OCI-LY7 (cell line): ENCODE data around the gene RACGAP1. TPM values are rescaled to one million over a fixed set of nuclear protein-coding genes. Genes with fewer than 3 reads are reported as not detected.

Source experiments
- BruUV-seq: library from RNA; stranded (reverse); fragments of 400-500 nt; replicated peaks from 2 replicates; lab custom pipeline; 2021; lab: Mats Ljungman, UMichigan
- CTCF ChIA-PET: fragments of 300-600 bp; sonication (Branson Sonifier 250); formaldehyde crosslinking; loops from one replicate; lab custom pipeline; 2022; ENCODE audit warnings: antibody characterized with exemption; ENCODE audit not compliant: unreplicated experiment; lab: Charles Lee
- POLR2A ChIA-PET: fragments of 300-600 bp; sonication (Branson Sonifier 250); formaldehyde crosslinking; loops from one replicate; lab custom pipeline; 2022; ENCODE audit warnings: antibody characterized with exemption; lab: Charles Lee
- DNase-seq: peaks from one replicate; pipeline ENCODE4 v3.0.0-alpha.2; 2015; ENCODE audit warnings: low spot score
- H2AFZ ChIP-seq: fragments of 200-600 bp; sonication (generic), shearing (Covaris generic); 2 replicates; pipeline ENCODE4 v1.6.1; 2014; ENCODE audit warnings: mild to moderate bottlenecking, antibody characterized with exemption, low read length, moderate library complexity
- H3K27ac ChIP-seq: fragments of 200-600 bp; sonication (generic); 2 replicates; pipeline ENCODE4 v1.5.1; 2014; ENCODE audit warnings: mixed run types, low read depth, mild to moderate bottlenecking, moderate library complexity, low read length, inconsistent platforms; ENCODE audit not compliant: poor library complexity, severe bottlenecking
- H3K36me3 ChIP-seq: fragments of 200-600 bp; sonication (generic); 2 replicates; pipeline ENCODE4 v1.6.1; 2014; ENCODE audit warnings: mild to moderate bottlenecking, antibody characterized with exemption, low read length, moderate library complexity, mixed read lengths; ENCODE audit not compliant: insufficient read depth
- H3K4me1 ChIP-seq: fragments of 200-600 bp; sonication (generic); 2 replicates; pipeline ENCODE4 v1.5.1; 2014; ENCODE audit warnings: mild to moderate bottlenecking, low read length; ENCODE audit not compliant: insufficient read depth, poor library complexity, severe bottlenecking
- H3K4me2 ChIP-seq: fragments of 200-600 bp; sonication (generic); 2 replicates; pipeline ENCODE4 v1.6.1; 2014; ENCODE audit warnings: mild to moderate bottlenecking, low read length
- H3K4me3 ChIP-seq: fragments of 200-600 bp; sonication (generic); 2 replicates; pipeline ENCODE4 v1.5.1; 2014; ENCODE audit warnings: mild to moderate bottlenecking, low read depth, low read length; ENCODE audit not compliant: poor library complexity, severe bottlenecking
- H3K79me2 ChIP-seq: fragments of 200-600 bp; sonication (generic); 2 replicates; pipeline ENCODE4 v1.6.1; 2016; ENCODE audit warnings: low read depth, mild to moderate bottlenecking, low read length, moderate library complexity, mixed read lengths; ENCODE audit not compliant: insufficient read depth
- H3K9me2 ChIP-seq: fragments of 200-600 bp; sonication (generic); 2 replicates; pipeline ENCODE4 v1.6.1; 2016; ENCODE audit warnings: mild to moderate bottlenecking, low read length, mixed read lengths; ENCODE audit not compliant: insufficient read depth
- H3K9me3 ChIP-seq: fragments of 200-600 bp; sonication (generic); 2 replicates; pipeline ENCODE4 v1.6.1; 2014; ENCODE audit warnings: mild to moderate bottlenecking, mixed run types, low read length, mixed read lengths
- H4K20me1 ChIP-seq: fragments of 200-600 bp; sonication (generic); 2 replicates; pipeline ENCODE4 v1.6.1; 2014; ENCODE audit warnings: mild to moderate bottlenecking, antibody characterized with exemption, low read length, moderate library complexity, mixed read lengths; ENCODE audit not compliant: insufficient read depth
- EZH2phosphoT487 ChIP-seq: fragments of 200-600 bp; sonication (generic); IDR thresholded peaks from 2 replicates; pipeline ENCODE4 v1.6.1; 2018; ENCODE audit warnings: low read depth, borderline replicate concordance, mild to moderate bottlenecking, mixed run types, antibody characterized with exemption, low read length, moderate library complexity, mixed read lengths
- intact Hi-C: fragments of 100-400 bp; cut with micrococcal nuclease; formaldehyde crosslinking; loops from one replicate; pipeline ENCODE4 v1.10.0; 2022; ENCODE audit not compliant: unreplicated experiment
- total RNA-seq, 2 experiments: library from RNA; depleted of rRNA in 1 of 2; stranded (reverse); fragments of >200 nt in 1 of 2; shearing (Covaris generic) in 1 of 2; gene quantifications; 2 replicates each; pipeline ENCODE4 v1.2.3, GENCODE V29; 2014 to 2022
- TF ChIP-seq, protein P1 (sequence below): fragments of 200-600 bp; sonication (generic); conservative IDR thresholded peaks from 2 replicates; pipeline ENCODE4 v1.5.1; 2014; ENCODE audit warnings: mild to moderate bottlenecking, antibody characterized with exemption, low read length, moderate library complexity, mixed read lengths

The RACGAP1 gene
- total RNA-seq, 2 experiments from 2014 or later = 69.6 to 104 TPM

DNA sequence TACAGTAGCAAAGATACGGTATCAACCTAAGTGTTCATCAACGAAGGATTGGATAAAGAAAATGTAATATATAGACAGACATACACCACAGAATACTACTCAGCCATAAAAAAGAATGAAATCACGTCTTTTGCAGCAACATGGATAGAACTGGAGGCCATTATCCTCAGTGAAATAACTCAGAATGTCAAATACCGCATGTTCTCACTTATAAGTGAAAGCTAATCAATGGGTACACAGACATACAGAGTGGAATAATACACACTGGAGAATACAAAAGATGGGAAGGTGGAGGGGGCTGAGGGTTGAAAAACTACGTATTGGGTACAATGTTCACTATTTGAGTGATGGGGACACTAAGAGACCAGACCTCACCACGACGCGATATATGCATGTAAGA, 1.1 kb downstream of the RACGAP1 start:
- intact Hi-C loops = loop anchor here (2.0 kb wide), 1 partner anchor 17 kb away; no protein-coding TSS in a partner anchor
- H2AFZ ChIP-seq = no peak overlapping the region
- peak overlapping the region; percentile 95 for H3K4me3 ChIP-seq

GRCh38 chr12:50022903-50023302, 2.4 kb downstream of the RACGAP1 start:
- H3K27ac ChIP-seq = no peak overlapping the region
- no peaks in the 10 kb centered on the region for H3K9me2 ChIP-seq
- ChIA-PET POLR2A (interaction anchor here (0.6 kb wide), 1 partner anchor 265 kb away, joined by 3 read pairs; no protein-coding TSS in a partner anchor), CTCF (no interaction called here)
- peak overlapping the region; percentile 95 for H3K4me3 ChIP-seq
- intact Hi-C loops = no loop called here
- peaks cover 41% of the 10 kb centered on the region for H3K36me3 ChIP-seq
- H3K9me3 ChIP-seq = no peaks in the 10 kb centered on the region
- no peak for TF ChIP-seq EZH2phosphoT487
- TF ChIP-seq, protein P1, sequence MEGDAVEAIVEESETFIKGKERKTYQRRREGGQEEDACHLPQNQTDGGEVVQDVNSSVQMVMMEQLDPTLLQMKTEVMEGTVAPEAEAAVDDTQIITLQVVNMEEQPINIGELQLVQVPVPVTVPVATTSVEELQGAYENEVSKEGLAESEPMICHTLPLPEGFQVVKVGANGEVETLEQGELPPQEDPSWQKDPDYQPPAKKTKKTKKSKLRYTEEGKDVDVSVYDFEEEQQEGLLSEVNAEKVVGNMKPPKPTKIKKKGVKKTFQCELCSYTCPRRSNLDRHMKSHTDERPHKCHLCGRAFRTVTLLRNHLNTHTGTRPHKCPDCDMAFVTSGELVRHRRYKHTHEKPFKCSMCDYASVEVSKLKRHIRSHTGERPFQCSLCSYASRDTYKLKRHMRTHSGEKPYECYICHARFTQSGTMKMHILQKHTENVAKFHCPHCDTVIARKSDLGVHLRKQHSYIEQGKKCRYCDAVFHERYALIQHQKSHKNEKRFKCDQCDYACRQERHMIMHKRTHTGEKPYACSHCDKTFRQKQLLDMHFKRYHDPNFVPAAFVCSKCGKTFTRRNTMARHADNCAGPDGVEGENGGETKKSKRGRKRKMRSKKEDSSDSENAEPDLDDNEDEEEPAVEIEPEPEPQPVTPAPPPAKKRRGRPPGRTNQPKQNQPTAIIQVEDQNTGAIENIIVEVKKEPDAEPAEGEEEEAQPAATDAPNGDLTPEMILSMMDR = no peak
- no peak for DNase-seq
- H4K20me1 ChIP-seq = peaks cover 22% of the 10 kb centered on the region
- H3K4me1 ChIP-seq = peaks cover 50% of the 10 kb centered on the region
- H3K79me2 ChIP-seq = peaks cover 74% of the 10 kb centered on the region
- BruUV-seq = no TSS peak
- H3K4me2 ChIP-seq = peak overlapping the region; percentile 55
- no peak overlapping the region for H2AFZ ChIP-seq

More for the DNA sequence above, 1.1 kb downstream of the RACGAP1 start:
- peaks cover 35% of the 10 kb centered on the region for H3K36me3 ChIP-seq
- BruUV-seq = no TSS peak
- H3K9me3 ChIP-seq = no peaks in the 10 kb centered on the region
- H4K20me1 ChIP-seq = peaks cover 19% of the 10 kb centered on the region
- no peak for DNase-seq
- peaks cover 42% of the 10 kb centered on the region for H3K4me1 ChIP-seq
- CTCF ChIA-PET = no interaction called here
- no peaks in the 10 kb centered on the region for H3K9me2 ChIP-seq
- H3K27ac ChIP-seq = peak overlapping the region; percentile 76
- TF ChIP-seq, protein P1 = no peak
- TF ChIP-seq EZH2phosphoT487 = no peak
- H3K79me2 ChIP-seq = peaks cover 60% of the 10 kb centered on the region
- peak overlapping the region; percentile 55 for H3K4me2 ChIP-seq
- POLR2A ChIA-PET = interaction anchor here (0.6 to 2.6 kb wide), 6 partner anchors 10 to 1159 kb away, joined by 3 to 29 read pairs (median 3); partner anchors contain the start of gene CERS5

DNA sequence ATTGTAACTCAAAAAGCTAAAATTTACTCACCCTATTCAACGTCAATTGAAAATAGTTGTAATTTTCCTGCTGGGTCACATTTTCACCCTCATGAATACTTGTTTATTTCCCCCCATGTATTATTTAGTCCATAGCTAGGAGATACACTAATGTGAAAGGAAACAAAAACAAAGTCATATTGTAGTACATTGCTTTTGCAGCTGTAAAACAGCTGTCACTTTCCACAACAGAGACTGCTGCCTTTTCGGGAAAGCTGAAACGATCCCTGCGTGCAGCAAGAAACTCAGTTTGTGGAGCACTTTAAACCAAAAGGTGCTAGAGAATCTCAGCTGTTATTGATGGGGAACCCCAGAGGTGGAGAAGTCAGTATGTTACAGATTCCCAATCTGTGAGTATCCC, 4.3 kb downstream of the RACGAP1 start:
- no peak for DNase-seq
- no peaks in the 10 kb centered on the region for H3K9me2 ChIP-seq
- POLR2A ChIA-PET = interaction anchor here (0.7 to 1.7 kb wide), 3 partner anchors 14 to 89 kb away, joined by 3 to 7 read pairs (median 6); no protein-coding TSS in a partner anchor
- CTCF ChIA-PET = no interaction called here
- H4K20me1 ChIP-seq = peaks cover 22% of the 10 kb centered on the region
- peaks cover 49% of the 10 kb centered on the region for H3K4me1 ChIP-seq
- no TSS peak for BruUV-seq
- H2AFZ ChIP-seq = no peak overlapping the region
- no peaks in the 10 kb centered on the region for H3K9me3 ChIP-seq
- intact Hi-C loops = no loop called here
- peak overlapping the region; percentile 3 for H3K4me3 ChIP-seq
- H3K36me3 ChIP-seq = peaks cover 59% of the 10 kb centered on the region
- no peak overlapping the region for H3K27ac ChIP-seq
- peak overlapping the region; percentile 10; the same call in 1 of the 2 replicates for H3K4me2 ChIP-seq
- TF ChIP-seq, protein P1 = no peak
- no peak for TF ChIP-seq EZH2phosphoT487
- peaks cover 92% of the 10 kb centered on the region for H3K79me2 ChIP-seq
